Stimulated activated CD4-positive, alpha-beta T cell treated with anti-CD3 and anti-CD28 coated beads, Interleukin-1b, Interleukin-23, amount 100 ng/mL, for 24 hours (primary cell): ENCODE results near the gene PPARD.

Experiments used
- DNase-seq, 4 experiments: peaks; one replicate each; pipeline ENCODE4 v3.0.0-alpha.2; 2020; ENCODE audit warnings: low read depth in 4 of 4, low spot score in 1 of 4

PPARD gene

GRCh38 chr6:35354361-35355135 is 12.2 kb downstream of the PPARD start:
- no peak for DNase-seq

- no peak for DNase-seq
Measured at GRCh38 chr6:35356391-35356790, 14.0 kb downstream of the PPARD start.

- DNase-seq: no peak
Measured at GRCh38 chr6:35357677-35358076, 15.3 kb downstream of the PPARD start.

GRCh38 chr6:35358086-35358485 is 15.7 kb downstream of the PPARD start:
- DNase-seq: no peak

- no peak for DNase-seq
Measured at GRCh38 chr6:35359346-35359743, 17.0 kb downstream of the PPARD start.

- no peak for DNase-seq
Measured at GRCh38 chr6:35359744-35360348, 17.5 kb downstream of the PPARD start.

- no peak for DNase-seq
Measured at GRCh38 chr6:35360349-35361138, 18.2 kb downstream of the PPARD start.

- no peak for DNase-seq
Measured at GRCh38 chr6:35362200-35362599, 19.8 kb downstream of the PPARD start.

- no peak for DNase-seq
Measured at GRCh38 chr6:35363293-35363750, 21.0 kb downstream of the PPARD start.

GRCh38 chr6:35365594-35366203 is 23.3 kb downstream of the PPARD start:
- no peak for DNase-seq

- DNase-seq: no peak
Measured at GRCh38 chr6:35366204-35366596, 23.8 kb downstream of the PPARD start.

GRCh38 chr6:35367646-35368037 is 25.3 kb downstream of the PPARD start:
- no peak for DNase-seq

GRCh38 chr6:35368038-35368887 is 25.9 kb downstream of the PPARD start:
- DNase-seq: no peak

GRCh38 chr6:35370124-35370741 is 27.9 kb downstream of the PPARD start:
- DNase-seq: peak in 1 of 4 experiments; percentile 34

- no peak for DNase-seq
Measured at GRCh38 chr6:35370785-35371493, 28.6 kb downstream of the PPARD start.

- DNase-seq: no peak
Measured at GRCh38 chr6:35371494-35372262, 29.3 kb downstream of the PPARD start.

- DNase-seq: no peak
Measured at GRCh38 chr6:35372633-35373032, 30.3 kb downstream of the PPARD start.

- DNase-seq: no peak
Measured at GRCh38 chr6:35376281-35376680, 33.9 kb downstream of the PPARD start.

GRCh38 chr6:35377002-35377401 is 34.6 kb downstream of the PPARD start:
- DNase-seq: no peak
